Endothelial cell of umbilical vein (primary cell): Measurements from ENCODE around the gene GARIN5A.

ENCODE experiments used
- CTCF ChIP-seq, 2 donors: IDR thresholded peaks; 1 replicate in 1 of 2; 2 replicates in 1 of 2; pipeline ENCODE4 v1.5.1; 2011; ENCODE audit warnings: low read length in 2 of 2, mild to moderate bottlenecking in 2 of 2, moderate library complexity in 2 of 2, control low read depth in 1 of 2, inconsistent platforms in 1 of 2, low read depth in 1 of 2; ENCODE audit not compliant: insufficient read depth in 1 of 2; ENCODE audit errors: extremely low read depth in 1 of 2
- EZH2 ChIP-seq: IDR thresholded peaks from 2 replicates; pipeline ENCODE4 v1.6.1; 2012; ENCODE audit warnings: borderline replicate concordance, low read depth, mild to moderate bottlenecking, moderate library complexity, low read length, inconsistent platforms; ENCODE audit not compliant: severe bottlenecking
- MAX ChIP-seq: IDR thresholded peaks from 2 replicates; pipeline ENCODE4 v1.6.1; 2011; ENCODE audit not compliant: insufficient read depth, insufficient read length
- MYC ChIP-seq: IDR thresholded peaks from one replicate; pipeline ENCODE4 v1.6.1; 2011; ENCODE audit warnings: mild to moderate bottlenecking, low read depth, low read length
- POLR2A ChIP-seq: IDR thresholded peaks from 2 replicates; pipeline ENCODE4 v1.6.1; 2012; ENCODE audit warnings: low read depth, mild to moderate bottlenecking, control low read depth, low read length
- POLR2AphosphoS5 ChIP-seq: IDR thresholded peaks from 2 replicates; pipeline ENCODE4 v1.6.1; 2012; ENCODE audit warnings: low read depth, mild to moderate bottlenecking, control low read depth, low read length, moderate library complexity; ENCODE audit not compliant: insufficient read depth

- TF ChIP-seq POLR2A (no peak), MAX (no peak), CTCF (IDR thresholded peaks at IDR 0.05; ENCODE audit: extremely low read depth in 1 of 2, insufficient read depth in 1 of 2, low read depth in 1 of 2, low read length in 2 of 2) (no peak), EZH2 (no peak), MYC (no peak), POLR2AphosphoS5 (no peak)
Observed at GRCh38 chr19:50518091-50519005, 41.7 kb upstream of the GARIN5A start.
